ENCODE results near the gene TLCD5. TPM values are rescaled to one million over a fixed set of nuclear protein-coding genes. Genes with fewer than 3 reads are reported as not detected.

The TLCD5 gene
- total RNA-seq, 4 donors from 2014 or later: 3.7 to 6.3 (median 4.4) TPM

DNA sequence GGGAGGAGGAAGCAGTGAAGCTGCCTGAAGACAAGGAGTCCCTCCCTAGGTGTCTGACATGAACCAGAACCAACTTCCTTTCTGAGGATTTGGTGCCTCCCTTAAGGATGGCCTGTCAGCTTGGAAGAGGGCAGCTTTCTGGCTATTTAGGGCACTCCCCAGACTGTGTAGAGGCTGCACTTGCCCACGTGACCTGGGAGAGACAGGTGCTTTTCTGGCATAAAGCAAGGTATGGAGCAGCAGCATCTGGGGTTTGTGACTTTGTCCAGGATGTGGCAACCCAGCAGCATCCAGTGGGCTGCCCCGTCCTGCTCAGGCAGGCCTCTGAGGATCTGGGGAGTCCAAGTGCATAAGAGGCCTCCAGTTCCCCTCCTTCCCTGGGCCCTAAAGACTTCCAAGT is 42.0 kb upstream of the TLCD5 start:
- no peaks in the 10 kb centered on the region for H3K9me3 ChIP-seq
- intact Hi-C loops (cut with DNase I): no loop called here
- WGBS: 70% methylated on average over 1 of the region's 2 CpGs
- no peak overlapping the region for H3K4me3 ChIP-seq
- no peak for DNase-seq (ENCODE audit: extremely low spot score)
- no peaks in the 10 kb centered on the region for H3K36me3 ChIP-seq
- peaks cover 0 to 5% (median 2%) of the 10 kb centered on the region in 4 donors for H3K27me3 ChIP-seq
- H3K4me1 ChIP-seq: no peaks in the 10 kb centered on the region
- TF ChIP-seq POLR2A (IDR thresholded peaks at IDR 0.05; ENCODE audit: low read depth) (no peak), POLR2AphosphoS5 (IDR thresholded peaks at IDR 0.05) (no peak), CTCF (IDR thresholded peaks at IDR 0.05) (no peak), EP300 (IDR thresholded peaks at IDR 0.05) (no peak)
- no peak overlapping the region for H3K27ac ChIP-seq (replicated peaks in 1 of 4)

DNA sequence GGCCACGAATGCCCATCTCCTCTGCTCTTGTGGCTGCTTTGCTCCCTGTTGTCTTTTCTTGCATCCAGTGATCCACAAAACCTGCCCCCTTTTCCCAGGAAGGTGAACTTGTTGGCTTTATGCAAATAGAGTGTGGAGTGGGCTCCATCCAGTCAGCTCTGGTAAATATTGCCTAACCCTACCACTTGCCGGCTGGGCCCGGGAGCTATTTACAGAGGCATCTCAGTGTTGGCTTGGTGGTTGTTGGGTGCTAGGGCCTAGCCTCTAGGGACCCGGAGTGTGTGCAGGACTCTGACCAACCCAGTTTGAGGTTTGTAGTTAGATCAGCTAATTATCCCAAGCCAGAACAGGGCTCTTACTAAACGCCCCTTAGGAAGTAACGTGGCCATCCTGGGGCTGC is 40.8 kb upstream of the TLCD5 start:
- no peak for TF ChIP-seq EP300 (IDR thresholded peaks at IDR 0.05)
- TF ChIP-seq POLR2AphosphoS5 (IDR thresholded peaks at IDR 0.05): no peak
- TF ChIP-seq CTCF (IDR thresholded peaks at IDR 0.05): no peak
- TF ChIP-seq POLR2A (IDR thresholded peaks at IDR 0.05; ENCODE audit: low read depth): no peak
- H3K27me3 ChIP-seq: peaks cover 0 to 5% (median 2%) of the 10 kb centered on the region in 4 donors
- H3K27ac ChIP-seq (replicated peaks in 1 of 4): no peak overlapping the region
- intact Hi-C loops (cut with DNase I): no loop called here
- no peaks in the 10 kb centered on the region for H3K9me3 ChIP-seq
- no peaks in the 10 kb centered on the region for H3K4me1 ChIP-seq
- H3K4me3 ChIP-seq: no peak overlapping the region
- WGBS: 90% methylated on average over 3 of the region's 6 CpGs
- no peak for DNase-seq (ENCODE audit: extremely low spot score)
- H3K36me3 ChIP-seq: no peaks in the 10 kb centered on the region

GRCh38 chr11:120285256-120285655 is 39.8 kb upstream of the TLCD5 start:
- Histone ChIP-seq H3K4me3 (no peak overlapping the region), H3K9me3 (no peaks in the 10 kb centered on the region), H3K36me3 (no peaks in the 10 kb centered on the region), H3K27me3 (peaks cover 0 to 5% (median 2%) of the 10 kb centered on the region in 4 donors), H3K4me1 (no peaks in the 10 kb centered on the region), H3K27ac (replicated peaks in 1 of 4) (no peak overlapping the region)
- WGBS: 81% methylated on average over 4 of the region's 4 CpGs
- TF ChIP-seq CTCF (IDR thresholded peaks at IDR 0.05): no peak
- no peak for TF ChIP-seq EP300 (IDR thresholded peaks at IDR 0.05)
- TF ChIP-seq POLR2AphosphoS5 (IDR thresholded peaks at IDR 0.05): no peak
- TF ChIP-seq POLR2A (IDR thresholded peaks at IDR 0.05; ENCODE audit: low read depth): no peak
- DNase-seq (ENCODE audit: extremely low spot score): no peak
- intact Hi-C loops (cut with DNase I): no loop called here

GRCh38 chr11:120288021-120288420 is 37.1 kb upstream of the TLCD5 start:
- intact Hi-C loops (cut with DNase I): no loop called here
- Histone ChIP-seq H3K4me3 (no peak overlapping the region), H3K9me3 (no peaks in the 10 kb centered on the region), H3K4me1 (no peaks in the 10 kb centered on the region), H3K27me3 (peaks cover 0 to 22% (median 2%) of the 10 kb centered on the region in 4 donors), H3K27ac (replicated peaks in 1 of 4) (no peak overlapping the region), H3K36me3 (no peaks in the 10 kb centered on the region)
- no peak for DNase-seq (ENCODE audit: extremely low spot score)
- TF ChIP-seq EP300 (IDR thresholded peaks at IDR 0.05): no peak
- no peak for TF ChIP-seq CTCF (IDR thresholded peaks at IDR 0.05)
- TF ChIP-seq POLR2A (IDR thresholded peaks at IDR 0.05; ENCODE audit: low read depth): no peak
- TF ChIP-seq POLR2AphosphoS5 (IDR thresholded peaks at IDR 0.05): no peak
- 90% methylated on average over 2 of the region's 2 CpGs for WGBS

DNA sequence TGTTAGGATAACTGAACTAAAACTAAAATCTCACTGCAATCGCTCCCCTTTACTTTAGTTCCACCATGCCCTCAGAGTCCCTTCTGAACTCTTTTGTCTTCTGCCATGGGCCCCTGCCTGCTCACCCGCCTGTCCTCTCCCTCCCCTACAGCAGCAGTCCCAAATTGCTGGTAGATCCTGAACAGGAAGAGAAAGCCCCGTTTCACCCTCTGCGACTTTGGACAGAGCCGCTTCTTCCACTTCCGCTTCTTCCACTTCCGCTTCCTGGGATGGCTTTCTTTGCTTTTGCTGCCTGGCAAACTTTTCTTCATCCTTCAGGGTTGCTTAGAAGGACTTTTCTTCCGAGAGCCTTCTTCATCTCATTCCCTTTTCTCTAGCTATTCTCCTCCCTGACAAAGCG is 35.7 kb upstream of the TLCD5 start:
- 85% methylated on average over 9 of the region's 9 CpGs for WGBS
- H3K27me3 ChIP-seq: peaks cover 0 to 34% (median 2%) of the 10 kb centered on the region in 4 donors
- no peak for DNase-seq (ENCODE audit: extremely low spot score)
- no peak overlapping the region for H3K4me3 ChIP-seq
- no peaks in the 10 kb centered on the region for H3K36me3 ChIP-seq
- no peak for TF ChIP-seq CTCF (IDR thresholded peaks at IDR 0.05)
- TF ChIP-seq POLR2A (IDR thresholded peaks at IDR 0.05; ENCODE audit: low read depth): no peak
- TF ChIP-seq POLR2AphosphoS5 (IDR thresholded peaks at IDR 0.05): no peak
- no peak for TF ChIP-seq EP300 (IDR thresholded peaks at IDR 0.05)
- H3K4me1 ChIP-seq: no peaks in the 10 kb centered on the region
- intact Hi-C loops (cut with DNase I): no loop called here
- H3K27ac ChIP-seq (replicated peaks in 1 of 4): no peak overlapping the region
- no peaks in the 10 kb centered on the region for H3K9me3 ChIP-seq

All from esophagus muscularis mucosa (tissue), 4 donors.